GM12878 (cell line): ENCODE measurements around the gene PAPLN. TPM values are rescaled to one million over a fixed set of nuclear protein-coding genes. Genes with fewer than 3 reads are reported as not detected.

ENCODE experiments used
- CEBPZ ChIP-seq: fragments of 150-350 bp; IDR thresholded peaks from 2 replicates; pipeline ENCODE4 v1.6.1; 2016; ENCODE audit warnings: low read depth, low read length
- DPF2 ChIP-seq: fragments of 450-650 bp; IDR thresholded peaks from 2 replicates; pipeline ENCODE4 v1.6.1; 2017; ENCODE audit warnings: mild to moderate bottlenecking
- EGR1 ChIP-seq, 2 experiments: IDR thresholded peaks; 1 replicate in 1 of 2; 2 replicates in 1 of 2; pipeline ENCODE4 v1.6.1; 2011 to 2012; ENCODE audit warnings: low read depth in 2 of 2, low read length in 2 of 2, borderline replicate concordance in 1 of 2, mild to moderate bottlenecking in 1 of 2, moderate library complexity in 1 of 2
- IKZF1 ChIP-seq: fragments of 450-650 bp; conservative IDR thresholded peaks from 2 replicates; pipeline ENCODE4 v1.6.1; 2017; ENCODE audit warnings: antibody characterized with exemption, mild to moderate bottlenecking
- IKZF2 ChIP-seq, 2 experiments: fragments of 450-650 bp; IDR thresholded peaks; 2 replicates each; pipeline ENCODE4 v1.6.1; 2017; ENCODE audit warnings: mild to moderate bottlenecking in 2 of 2, moderate library complexity in 2 of 2
- NFYB ChIP-seq: IDR thresholded peaks from 2 replicates; pipeline ENCODE4 v1.6.1; 2011; ENCODE audit warnings: low read depth, mild to moderate bottlenecking, low read length, improper control_type of control experiment, moderate library complexity; ENCODE audit not compliant: insufficient read depth
- PRDM15 ChIP-seq: fragments of 450-650 bp; formaldehyde crosslinking; IDR thresholded peaks from 2 replicates; pipeline ENCODE4 v1.4.0; 2020; ENCODE audit warnings: mild to moderate bottlenecking, moderate library complexity
- RELA ChIP-seq: fragments of 450-650 bp; IDR thresholded peaks from 2 replicates; pipeline ENCODE4 v1.8.0; 2014; ENCODE audit warnings: borderline replicate concordance; ENCODE audit not compliant: partially characterized antibody
- polyA plus RNA-seq, 11 experiments: library from polyadenylated mRNA; depleted of rRNA in 4 of 11; unstranded in 6 of 11; stranded (reverse) in 5 of 11; fragments of >200 nt; fragmentation: Nextera tagmentation in 4 of 11; fragmentation: Illumina TruSeq in 1 of 11; extraction: Ambion mirVana in 4 of 11; extraction: Trizol in 1 of 11; gene quantifications; 1 replicate in 1 of 11; 2 replicates in 10 of 11; pipeline versions ENCODE4 v1.2.1 to v1.2.3, GENCODE V29; 2011 to 2016; ENCODE audit warnings: inconsistent platforms in 2 of 11, missing spikeins in 2 of 11, low read depth in 1 of 11
- total RNA-seq, 4 experiments: library from RNA; depleted of rRNA in 3 of 4; stranded (reverse); fragments of >200 nt in 3 of 4; fragmentation: Illumina TruSeq in 1 of 4; extraction: Trizol in 1 of 4; gene quantifications; 2 replicates each; pipeline versions ENCODE4 v1.2.1 to v1.2.3, GENCODE V29; 2013 to 2021

PAPLN gene
- total and polyA plus RNA-seq, 10 of the 15 experiments (the other 5 are each of a cell fraction or from before 2014, with no cell fraction given): 1.8 to 19.8 (median 7.4) TPM

- TF ChIP-seq PRDM15 (CRISPR knock-in tag) (no peak), CEBPZ (no peak), EGR1 (IDR thresholded peaks at IDR 0.05; ENCODE audit: borderline replicate concordance in 1 of 2, low read depth in 2 of 2, low read length in 2 of 2) (no peak), IKZF1 (no peak), IKZF2 (IDR thresholded peaks at IDR 0.05) (no peak), DPF2 (no peak), RELA (no peak), NFYB (no peak)
Measured at GRCh38 chr14:73234029-73234428, 3.3 kb upstream of the PAPLN start (continued).
